Chondrocyte (in vitro differentiated cells): ENCODE data around the gene SAMD1. TPM values are rescaled to one million over a fixed set of nuclear protein-coding genes. Genes with fewer than 3 reads are reported as not detected.

Source experiments
- DNase-seq: peaks from one replicate; pipeline ENCODE4 v3.0.0; 2021; ENCODE audit warnings: mixed read lengths, low spot score
- H3K27ac Mint-ChIP-seq: one replicate; pipeline ENCODE4 v1.8.0; 2021; ENCODE audit warnings: mild to moderate bottlenecking, moderate library complexity, mixed read lengths; ENCODE audit not compliant: unreplicated experiment
- H3K27me3 Mint-ChIP-seq: 2 replicates; pipeline ENCODE4 v1.8.0; 2021; ENCODE audit warnings: low read depth, mixed read lengths
- H3K36me3 Mint-ChIP-seq: 2 replicates; pipeline ENCODE4 v1.8.0; 2021; ENCODE audit warnings: low read depth, mixed read lengths
- H3K4me1 Mint-ChIP-seq: 2 replicates; pipeline ENCODE4 v1.8.0; 2021; ENCODE audit warnings: low read depth, mild to moderate bottlenecking, mixed read lengths
- H3K4me3 Mint-ChIP-seq: one replicate; pipeline ENCODE4 v1.8.0; 2021; ENCODE audit warnings: mild to moderate bottlenecking, moderate library complexity, mixed read lengths; ENCODE audit not compliant: unreplicated experiment
- H3K9me3 Mint-ChIP-seq: 2 replicates; pipeline ENCODE4 v1.8.0; 2021; ENCODE audit warnings: low read depth, mixed read lengths
- total RNA-seq: library from RNA; stranded (reverse); gene quantifications from 3 replicates; pipeline ENCODE4 v1.2.1, GENCODE V29; 2021
- TF ChIP-seq, protein P1 (sequence below): fragments of 200-600 bp; sonication (generic); IDR thresholded peaks from 2 replicates; pipeline ENCODE4 v1.5.0; 2021; ENCODE audit warnings: antibody characterized with exemption, mild to moderate bottlenecking, moderate library complexity

SAMD1 gene
- total RNA-seq, 1 donor from 2014 or later, result 41.8 TPM

DNA sequence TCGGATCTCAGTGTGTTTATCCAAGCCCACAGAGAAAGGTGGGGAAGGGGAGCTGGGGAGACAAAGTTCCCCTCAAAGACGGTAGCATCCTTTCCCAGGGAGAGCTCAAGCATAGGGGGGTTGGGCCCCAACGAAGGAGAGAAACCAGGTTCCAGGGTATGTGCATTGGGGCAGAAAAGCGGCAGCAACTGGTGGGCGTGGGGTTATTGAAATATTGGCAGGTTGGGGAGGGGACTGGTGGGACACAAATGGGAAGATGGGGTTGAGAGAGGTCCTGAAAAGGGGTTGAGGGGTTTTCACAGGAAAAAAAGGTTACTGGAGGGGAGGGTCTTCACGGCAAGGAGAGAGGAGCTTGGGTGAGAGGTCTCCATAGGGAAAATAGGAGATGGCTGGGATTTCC, 44.8 kb upstream of the SAMD1 start:
- peak overlapping the region; percentile 74 for H3K27ac Mint-ChIP-seq
- H3K36me3 Mint-ChIP-seq, result no peaks in the 10 kb centered on the region
- peak overlapping the region; percentile 79 for H3K4me3 Mint-ChIP-seq
- H3K4me1 Mint-ChIP-seq, result peaks cover 37% of the 10 kb centered on the region
- H3K27me3 Mint-ChIP-seq, result no peaks in the 10 kb centered on the region
- TF ChIP-seq, protein P1, sequence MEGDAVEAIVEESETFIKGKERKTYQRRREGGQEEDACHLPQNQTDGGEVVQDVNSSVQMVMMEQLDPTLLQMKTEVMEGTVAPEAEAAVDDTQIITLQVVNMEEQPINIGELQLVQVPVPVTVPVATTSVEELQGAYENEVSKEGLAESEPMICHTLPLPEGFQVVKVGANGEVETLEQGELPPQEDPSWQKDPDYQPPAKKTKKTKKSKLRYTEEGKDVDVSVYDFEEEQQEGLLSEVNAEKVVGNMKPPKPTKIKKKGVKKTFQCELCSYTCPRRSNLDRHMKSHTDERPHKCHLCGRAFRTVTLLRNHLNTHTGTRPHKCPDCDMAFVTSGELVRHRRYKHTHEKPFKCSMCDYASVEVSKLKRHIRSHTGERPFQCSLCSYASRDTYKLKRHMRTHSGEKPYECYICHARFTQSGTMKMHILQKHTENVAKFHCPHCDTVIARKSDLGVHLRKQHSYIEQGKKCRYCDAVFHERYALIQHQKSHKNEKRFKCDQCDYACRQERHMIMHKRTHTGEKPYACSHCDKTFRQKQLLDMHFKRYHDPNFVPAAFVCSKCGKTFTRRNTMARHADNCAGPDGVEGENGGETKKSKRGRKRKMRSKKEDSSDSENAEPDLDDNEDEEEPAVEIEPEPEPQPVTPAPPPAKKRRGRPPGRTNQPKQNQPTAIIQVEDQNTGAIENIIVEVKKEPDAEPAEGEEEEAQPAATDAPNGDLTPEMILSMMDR, result no peak
- no peaks in the 10 kb centered on the region for H3K9me3 Mint-ChIP-seq
- no peak for DNase-seq

DNA sequence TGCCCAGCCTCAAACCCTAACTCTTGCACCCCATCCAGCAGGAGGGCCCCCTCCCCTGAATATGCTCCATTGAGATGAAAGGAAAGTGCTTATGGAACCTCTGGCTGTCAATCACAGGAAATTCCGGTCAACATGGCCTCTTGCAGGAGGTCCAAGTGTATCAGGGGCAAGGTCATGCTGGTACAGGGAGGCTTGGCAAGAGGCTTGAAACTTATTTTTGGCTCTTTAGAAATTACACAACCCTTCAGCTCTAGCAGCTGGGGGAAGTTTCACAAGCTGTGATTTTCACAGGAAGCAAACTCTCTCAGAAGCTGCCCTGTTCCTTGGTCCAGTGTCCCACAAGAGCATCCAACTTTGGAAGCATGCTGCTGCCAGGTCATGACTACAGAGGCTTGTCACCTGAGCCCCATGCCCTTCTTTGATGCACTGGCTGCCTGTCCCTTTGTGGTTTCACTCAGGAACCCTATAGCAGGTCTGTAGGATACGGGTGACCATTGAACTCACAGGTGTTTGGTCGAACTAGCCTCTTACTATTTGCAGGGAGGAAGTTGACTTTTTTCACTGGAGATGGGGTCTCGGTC, 37.5 kb upstream of the SAMD1 start:
- Mint-ChIP-seq H3K36me3 (no peaks in the 10 kb centered on the region), H3K4me3 (no peak overlapping the region), H3K27ac (no peak overlapping the region), H3K9me3 (no peaks in the 10 kb centered on the region), H3K4me1 (no peaks in the 10 kb centered on the region), H3K27me3 (no peaks in the 10 kb centered on the region)
- TF ChIP-seq, protein P1, result no peak
- no peak for DNase-seq

DNA sequence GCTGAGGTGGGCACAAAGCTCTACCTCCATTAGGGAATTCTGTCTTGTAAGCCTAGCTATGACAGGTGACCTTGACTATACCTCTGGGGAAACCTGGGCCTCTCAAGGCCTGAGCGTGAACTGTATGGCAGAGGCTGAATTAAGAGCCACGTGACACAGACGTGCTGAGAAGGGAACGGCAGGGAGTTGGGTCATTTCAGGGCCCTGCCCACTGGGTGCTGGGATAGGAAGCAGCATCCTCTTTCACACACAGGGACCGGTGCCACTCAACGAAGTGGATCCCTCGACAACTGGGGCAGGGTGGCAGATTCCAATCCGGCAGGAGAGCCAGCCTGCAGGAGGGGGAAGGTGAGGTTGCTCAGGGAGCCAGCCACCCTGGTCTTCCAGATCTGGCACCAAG, 36.6 kb upstream of the SAMD1 start:
- Mint-ChIP-seq H3K36me3 (no peaks in the 10 kb centered on the region), H3K27ac (no peak overlapping the region), H3K4me3 (no peak overlapping the region), H3K9me3 (no peaks in the 10 kb centered on the region), H3K27me3 (no peaks in the 10 kb centered on the region), H3K4me1 (no peaks in the 10 kb centered on the region)
- DNase-seq, result no peak
- TF ChIP-seq, protein P1, result no peak

DNA sequence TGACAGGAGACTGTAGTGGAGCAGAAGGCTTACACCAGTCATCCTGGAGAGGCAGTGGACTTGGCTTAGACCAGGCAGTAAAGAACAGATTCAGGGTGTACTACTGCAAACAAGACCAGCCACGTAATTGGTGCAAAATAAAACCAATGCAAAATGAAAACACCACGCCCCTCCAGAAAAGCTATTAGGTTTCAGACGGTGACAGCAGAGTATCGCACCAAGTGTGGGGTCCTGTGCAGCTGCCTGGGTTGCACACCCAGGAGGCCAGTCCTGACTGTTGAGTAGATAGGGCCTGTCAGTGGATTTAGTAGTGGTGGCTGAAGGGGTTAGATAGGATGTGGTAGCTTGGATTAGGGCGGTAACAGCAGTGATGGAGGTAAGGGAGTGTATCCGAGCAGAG, 32.4 kb upstream of the SAMD1 start:
- no peaks in the 10 kb centered on the region for H3K36me3 Mint-ChIP-seq
- DNase-seq, result no peak
- TF ChIP-seq, protein P1, result no peak
- H3K27ac Mint-ChIP-seq, result no peak overlapping the region
- H3K4me3 Mint-ChIP-seq, result no peak overlapping the region
- H3K4me1 Mint-ChIP-seq, result peaks cover 10% of the 10 kb centered on the region
- no peaks in the 10 kb centered on the region for H3K9me3 Mint-ChIP-seq
- no peaks in the 10 kb centered on the region for H3K27me3 Mint-ChIP-seq

DNA sequence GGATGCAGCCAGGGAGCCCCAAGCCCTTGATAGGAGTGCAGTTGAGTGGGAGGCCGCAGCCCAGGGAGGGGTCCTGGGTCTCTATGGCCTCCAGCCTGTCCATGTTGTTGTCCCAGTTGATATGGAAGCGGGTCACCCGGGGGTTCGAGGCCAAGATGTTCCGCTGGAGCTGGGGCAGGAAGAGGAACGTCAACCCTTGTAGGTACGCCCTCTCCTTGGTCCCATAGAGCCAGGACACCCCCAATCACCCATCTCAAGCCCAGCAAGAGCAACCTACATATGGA, 29.9 kb upstream of the SAMD1 start:
- H3K4me1 Mint-ChIP-seq, result peaks cover 24% of the 10 kb centered on the region
- no peak for DNase-seq
- H3K27me3 Mint-ChIP-seq, result no peaks in the 10 kb centered on the region
- no peak overlapping the region for H3K4me3 Mint-ChIP-seq
- H3K9me3 Mint-ChIP-seq, result no peaks in the 10 kb centered on the region
- TF ChIP-seq, protein P1, result no peak
- no peaks in the 10 kb centered on the region for H3K36me3 Mint-ChIP-seq
- no peak overlapping the region for H3K27ac Mint-ChIP-seq
